ENCODE measurements around the gene CHCHD1. TPM values are rescaled to one million over a fixed set of nuclear protein-coding genes. Genes with fewer than 3 reads are reported as not detected.

The CHCHD1 gene
- total RNA-seq, 1 experiment from 2014 or later: 238 TPM

DNA sequence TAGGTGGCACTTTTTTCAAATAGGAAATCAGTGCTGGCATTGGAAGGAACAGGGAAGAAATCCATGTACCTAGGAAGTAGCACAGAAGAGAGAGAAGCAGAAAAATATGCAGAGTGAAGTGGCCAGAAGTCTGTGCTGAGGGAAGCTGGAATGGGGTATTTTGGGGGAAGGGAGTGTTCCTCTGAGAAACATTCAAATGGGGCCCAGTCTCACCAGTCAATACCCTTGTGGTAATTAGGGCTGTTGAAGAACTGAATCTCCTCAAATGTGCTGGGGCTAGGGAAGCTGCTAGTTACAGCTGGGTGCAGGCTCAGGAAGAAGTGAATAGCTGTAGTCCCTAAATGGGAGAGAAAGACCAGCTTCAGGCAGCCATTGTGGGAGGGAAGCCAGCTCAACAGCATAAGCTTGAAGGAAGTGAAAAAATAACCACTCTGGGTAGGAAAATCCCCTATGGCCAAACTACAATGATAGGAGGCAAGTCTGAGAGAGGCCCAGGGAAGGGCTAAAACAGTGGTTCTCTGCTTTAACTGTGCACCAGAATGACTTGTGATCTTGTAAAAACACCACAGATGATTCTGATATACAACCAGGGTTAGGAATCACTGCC lies 21.9 kb downstream of the CHCHD1 start:
- ATAC-seq (no peak), DNase-seq (no peak)
- Histone ChIP-seq H2AFZ (ENCODE audit: low read length) (no peak overlapping the region), H3K27ac (ENCODE audit: low read length) (no peak overlapping the region), H3K4me1 (ENCODE audit: insufficient read depth, low read length) (no peaks in the 10 kb centered on the region), H3K4me3 (ENCODE audit: low read length) (no peak overlapping the region), H3K79me2 (ENCODE audit: low read length) (no peaks in the 10 kb centered on the region), H3K36me3 (ENCODE audit: low read depth, low read length) (peaks cover 67% of the 10 kb centered on the region), H3K9me3 (ENCODE audit: low read length) (no peaks in the 10 kb centered on the region), H4K20me1 (ENCODE audit: low read length) (no peaks in the 10 kb centered on the region), H3K9ac (ENCODE audit: low read length) (no peak overlapping the region), H3F3A (ENCODE audit: low read length, unreplicated experiment) (no peaks in the 10 kb centered on the region), H3K27me3 (ENCODE audit: low read length) (no peaks in the 10 kb centered on the region), H3K9me2 (replicated peaks; ENCODE audit: low read length) (no peaks in the 10 kb centered on the region), H3K4me2 (ENCODE audit: low read length) (no peak overlapping the region)
- BruUV-seq (replicated peaks): no TSS peak
- intact Hi-C loops (cut with micrococcal nuclease): no loop called here
- TF ChIP-seq EZH2 (IDR thresholded peaks at IDR 0.05; ENCODE audit: low read length, unreplicated experiment) (no peak), EZH2phosphoT487 (IDR thresholded peaks at IDR 0.05; ENCODE audit: borderline replicate concordance, low read length) (no peak)
- TF ChIP-seq, protein P1, sequence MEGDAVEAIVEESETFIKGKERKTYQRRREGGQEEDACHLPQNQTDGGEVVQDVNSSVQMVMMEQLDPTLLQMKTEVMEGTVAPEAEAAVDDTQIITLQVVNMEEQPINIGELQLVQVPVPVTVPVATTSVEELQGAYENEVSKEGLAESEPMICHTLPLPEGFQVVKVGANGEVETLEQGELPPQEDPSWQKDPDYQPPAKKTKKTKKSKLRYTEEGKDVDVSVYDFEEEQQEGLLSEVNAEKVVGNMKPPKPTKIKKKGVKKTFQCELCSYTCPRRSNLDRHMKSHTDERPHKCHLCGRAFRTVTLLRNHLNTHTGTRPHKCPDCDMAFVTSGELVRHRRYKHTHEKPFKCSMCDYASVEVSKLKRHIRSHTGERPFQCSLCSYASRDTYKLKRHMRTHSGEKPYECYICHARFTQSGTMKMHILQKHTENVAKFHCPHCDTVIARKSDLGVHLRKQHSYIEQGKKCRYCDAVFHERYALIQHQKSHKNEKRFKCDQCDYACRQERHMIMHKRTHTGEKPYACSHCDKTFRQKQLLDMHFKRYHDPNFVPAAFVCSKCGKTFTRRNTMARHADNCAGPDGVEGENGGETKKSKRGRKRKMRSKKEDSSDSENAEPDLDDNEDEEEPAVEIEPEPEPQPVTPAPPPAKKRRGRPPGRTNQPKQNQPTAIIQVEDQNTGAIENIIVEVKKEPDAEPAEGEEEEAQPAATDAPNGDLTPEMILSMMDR (conservative IDR thresholded peaks at IDR 0.05; ENCODE audit: low read depth, low read length): no peak
- CTCF ChIA-PET: interaction anchor here (0.6 to 0.7 kb wide), 4 partner anchors 11 to 156 kb away, joined by 3 to 5 read pairs (median 4); no protein-coding TSS in a partner anchor
- POLR2A ChIA-PET (ENCODE audit: unreplicated experiment): no interaction called here

DNA sequence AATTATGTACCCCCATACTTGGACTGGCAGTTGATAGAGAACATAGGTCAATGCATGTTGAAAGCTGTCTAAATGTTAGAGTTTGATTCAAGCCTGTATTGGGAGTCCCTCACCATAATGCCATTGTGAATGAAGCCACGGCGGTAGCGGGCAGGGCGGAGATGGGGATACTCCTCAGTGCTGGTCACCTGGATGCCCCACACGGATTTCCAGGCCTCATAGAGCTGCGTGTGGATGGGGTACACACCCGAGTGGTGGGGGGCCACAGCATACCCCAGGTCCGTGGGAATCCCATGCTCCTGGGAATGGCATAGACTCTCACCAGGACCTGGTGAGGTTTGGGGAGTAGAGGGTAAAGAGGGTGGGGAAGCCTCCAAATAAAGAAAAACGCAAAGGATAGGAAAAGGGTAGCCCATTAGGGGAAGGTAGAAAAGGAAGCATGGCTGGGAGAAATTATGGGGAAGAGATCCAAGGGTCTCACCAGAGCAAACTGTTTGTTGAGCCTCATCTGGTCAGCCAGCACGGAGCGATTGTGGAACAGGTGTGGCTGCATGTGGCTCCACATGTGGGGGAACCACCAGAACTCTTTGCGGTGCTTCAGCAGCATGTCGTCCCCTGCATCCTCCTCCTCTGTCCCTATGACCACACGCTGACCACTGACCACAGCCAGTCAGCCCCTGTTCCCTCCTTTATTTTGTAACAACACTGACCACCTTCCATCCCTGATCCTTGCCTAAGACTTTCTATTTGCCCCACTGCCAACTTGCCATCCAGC lies 24.5 kb downstream of the CHCHD1 start:
- no peak overlapping the region for H3K4me3 ChIP-seq (ENCODE audit: low read length)
- no peaks in the 10 kb centered on the region for H3F3A ChIP-seq (ENCODE audit: low read length, unreplicated experiment)
- ATAC-seq: no peak
- H3K27me3 ChIP-seq (ENCODE audit: low read length): no peaks in the 10 kb centered on the region
- no TSS peak for BruUV-seq (replicated peaks)
- peaks cover 13% of the 10 kb centered on the region for H3K79me2 ChIP-seq (ENCODE audit: low read length)
- no peaks in the 10 kb centered on the region for H4K20me1 ChIP-seq (ENCODE audit: low read length)
- H2AFZ ChIP-seq (ENCODE audit: low read length): no peak overlapping the region
- no peak overlapping the region for H3K4me2 ChIP-seq (ENCODE audit: low read length)
- CTCF ChIA-PET: no interaction called here
- peaks cover 45% of the 10 kb centered on the region for H3K36me3 ChIP-seq (ENCODE audit: low read depth, low read length)
- no peak for TF ChIP-seq EZH2 (IDR thresholded peaks at IDR 0.05; ENCODE audit: low read length, unreplicated experiment)
- no peak for DNase-seq
- no peak overlapping the region for H3K27ac ChIP-seq (ENCODE audit: low read length)
- intact Hi-C loops (cut with micrococcal nuclease): no loop called here
- no peak overlapping the region for H3K9ac ChIP-seq (ENCODE audit: low read length)
- H3K4me1 ChIP-seq (ENCODE audit: insufficient read depth, low read length): peaks cover 4% of the 10 kb centered on the region
- POLR2A ChIA-PET (ENCODE audit: unreplicated experiment): interaction anchor here (0.6 kb wide), 2 partner anchors 10 to 294 kb away, joined by 3 read pairs; no protein-coding TSS in a partner anchor
- no peaks in the 10 kb centered on the region for H3K9me3 ChIP-seq (ENCODE audit: low read length)
- H3K9me2 ChIP-seq (replicated peaks; ENCODE audit: low read length): no peaks in the 10 kb centered on the region

DNA sequence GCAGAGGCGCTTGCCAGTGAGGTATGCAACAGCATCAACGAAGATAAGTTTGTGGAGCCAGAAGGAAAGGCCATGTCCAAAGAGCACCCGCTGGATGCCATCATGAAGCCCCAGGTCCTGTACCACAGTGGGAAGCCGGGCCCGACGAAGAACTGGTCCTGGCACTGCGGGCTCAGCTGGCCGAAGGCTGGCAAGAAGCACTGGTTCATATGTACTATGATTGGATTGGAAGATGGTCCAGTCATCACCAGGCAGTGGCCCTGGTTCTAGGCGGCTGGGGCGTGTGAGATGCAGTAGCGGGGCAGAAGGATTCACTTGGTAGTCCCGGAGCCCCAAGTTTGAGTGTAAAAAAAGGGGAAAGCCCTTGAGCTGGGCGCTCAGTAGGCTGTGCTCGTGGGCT lies 25.6 kb downstream of the CHCHD1 start:
- H3K9me2 ChIP-seq (replicated peaks; ENCODE audit: low read length): no peaks in the 10 kb centered on the region
- H3K4me2 ChIP-seq (ENCODE audit: low read length): no peak overlapping the region
- BruUV-seq (replicated peaks): no TSS peak
- ATAC-seq: no peak
- no peak overlapping the region for H3K27ac ChIP-seq (ENCODE audit: low read length)
- H3F3A ChIP-seq (ENCODE audit: low read length, unreplicated experiment): peaks cover 3% of the 10 kb centered on the region
- H2AFZ ChIP-seq (ENCODE audit: low read length): no peak overlapping the region
- no peak overlapping the region for H3K4me3 ChIP-seq (ENCODE audit: low read length)
- H3K27me3 ChIP-seq (ENCODE audit: low read length): no peaks in the 10 kb centered on the region
- DNase-seq: no peak
- peaks cover 34% of the 10 kb centered on the region for H3K36me3 ChIP-seq (ENCODE audit: low read depth, low read length)
- H3K9me3 ChIP-seq (ENCODE audit: low read length): no peaks in the 10 kb centered on the region
- intact Hi-C loops (cut with micrococcal nuclease): no loop called here
- CTCF ChIA-PET: no interaction called here
- H3K9ac ChIP-seq (ENCODE audit: low read length): no peak overlapping the region
- peaks cover 13% of the 10 kb centered on the region for H3K79me2 ChIP-seq (ENCODE audit: low read length)
- no peak for TF ChIP-seq EZH2phosphoT487 (IDR thresholded peaks at IDR 0.05; ENCODE audit: borderline replicate concordance, low read length)
- TF ChIP-seq EZH2 (IDR thresholded peaks at IDR 0.05; ENCODE audit: low read length, unreplicated experiment): no peak
- TF ChIP-seq, protein P1 (conservative IDR thresholded peaks at IDR 0.05; ENCODE audit: low read depth, low read length): no peak
- POLR2A ChIA-PET (ENCODE audit: unreplicated experiment): no interaction called here
- H4K20me1 ChIP-seq (ENCODE audit: low read length): no peaks in the 10 kb centered on the region
- peaks cover 4% of the 10 kb centered on the region for H3K4me1 ChIP-seq (ENCODE audit: insufficient read depth, low read length)

All from PC-3 (cell line).